Measurements from ENCODE around the gene NVL. TPM values are rescaled to one million over a fixed set of nuclear protein-coding genes. Genes with fewer than 3 reads are reported as not detected.

The NVL gene
- total and polyA plus RNA-seq, 10 of the 15 experiments (the other 5 are each of a cell fraction or from before 2014, with no cell fraction given), result 20.3 to 49.6 (median 35.2) TPM

DNA sequence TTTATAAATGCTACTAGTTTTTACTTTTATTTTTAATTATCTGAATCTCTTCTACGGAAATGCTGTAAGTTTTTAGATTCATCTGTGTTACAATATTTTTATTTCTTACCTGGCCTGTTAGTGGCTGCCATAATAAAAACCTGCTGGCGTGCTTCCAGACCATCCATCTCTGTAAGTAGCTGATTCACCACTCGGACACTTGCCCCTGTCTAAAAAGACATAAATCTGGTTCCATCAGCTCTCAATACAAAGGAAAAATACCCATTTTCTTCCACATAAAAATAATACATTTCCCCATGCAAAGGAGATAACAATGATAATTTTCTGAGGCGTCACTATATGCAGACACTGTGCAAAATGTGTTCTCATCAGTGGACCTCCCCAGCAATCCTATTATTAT lies 62.0 kb downstream of the NVL start:
- Histone ChIP-seq H3K4me2 (ENCODE audit: control insufficient read depth, insufficient read depth) (no peak overlapping the region), H3K27me3 (replicated peaks in 1 of 2; ENCODE audit: control insufficient read depth in 2 of 2, insufficient read depth in 2 of 2, low read length in 1 of 2) (no peaks in the 10 kb centered on the region), H4K20me1 (ENCODE audit: control insufficient read depth, insufficient read depth) (no peaks in the 10 kb centered on the region), H3K4me3 (no peak overlapping the region), H3K4me1 (ENCODE audit: control insufficient read depth, insufficient read depth, low read length) (peaks cover 21% of the 10 kb centered on the region), H3K79me2 (ENCODE audit: control insufficient read depth, insufficient read depth, low read length) (no peaks in the 10 kb centered on the region), H3K27ac (ENCODE audit: control insufficient read depth, insufficient read depth) (no peak overlapping the region), H3K9me3 (replicated peaks; ENCODE audit: control insufficient read depth, insufficient read depth, low read length) (no peaks in the 10 kb centered on the region), H2AFZ (ENCODE audit: control insufficient read depth, low read depth, low read length) (no peak overlapping the region), H3K9ac (ENCODE audit: control insufficient read depth, insufficient read depth, low read length) (no peak overlapping the region), H3K36me3 (ENCODE audit: control insufficient read depth in 2 of 2, insufficient read depth in 2 of 2, low read length in 1 of 2) (peaks cover 0 to 8% of the 10 kb centered on the region in 2 experiments; a peak in 1 of 4 replicates)
- ChIA-PET RAD21 (ENCODE audit: unreplicated experiment) (no interaction called here), POLR2A (no interaction called here), SMC1A (ENCODE audit: uncharacterized antibody, unreplicated experiment) (interaction anchor here (1.0 to 1.3 kb wide), 3 partner anchors 43 to 152 kb away, joined by 3 to 4 read pairs (median 3); no protein-coding TSS in a partner anchor), CTCF (interaction anchor here (0.6 to 1.4 kb wide), 5 partner anchors 8 to 161 kb away, joined by 3 to 5 read pairs (median 3); no protein-coding TSS in a partner anchor)
- in situ Hi-C loops (cut with MboI) (no loop called here), intact Hi-C loops (cut with micrococcal nuclease; ENCODE audit: unreplicated experiment) (no loop called here)
- FAIRE-seq (no peak), DNase-seq (ENCODE audit: low read depth, low spot score) (no peak), ATAC-seq (no peak)
- no TSS peak for BruUV-seq (replicated peaks)
- 99% methylated on average over 4 of the region's 4 CpGs for WGBS (ENCODE audit: insufficient coverage, insufficient replicate concordance, low lambda C conversion rate, missing lambda C conversion rate)
- TF ChIP-seq MTA3 (IDR thresholded peaks at IDR 0.05; ENCODE audit: borderline replicate concordance, low read length), result no peak
- TF ChIP-seq RELA (IDR thresholded peaks at IDR 0.05; ENCODE audit: borderline replicate concordance, partially characterized antibody), result no peak
- no peak for TF ChIP-seq FOXK2 (IDR thresholded peaks at IDR 0.05)
- TF ChIP-seq ZBTB11 (CRISPR knock-in tag; IDR thresholded peaks at IDR 0.05), result no peak
- TF ChIP-seq RAD51 (IDR thresholded peaks at IDR 0.05), result no peak
- no peak for TF ChIP-seq IRF5 (IDR thresholded peaks at IDR 0.05; ENCODE audit: borderline replicate concordance)
- no peak for TF ChIP-seq E2F4 (IDR thresholded peaks at IDR 0.05; ENCODE audit: low read depth, low read length)
- TF ChIP-seq SREBF2 (IDR thresholded peaks at IDR 0.05; ENCODE audit: low read length), result no peak
- TF ChIP-seq POU2F2 (IDR thresholded peaks at IDR 0.05; ENCODE audit: borderline replicate concordance, low read depth, low read length), result no peak
- TF ChIP-seq, protein P1, sequence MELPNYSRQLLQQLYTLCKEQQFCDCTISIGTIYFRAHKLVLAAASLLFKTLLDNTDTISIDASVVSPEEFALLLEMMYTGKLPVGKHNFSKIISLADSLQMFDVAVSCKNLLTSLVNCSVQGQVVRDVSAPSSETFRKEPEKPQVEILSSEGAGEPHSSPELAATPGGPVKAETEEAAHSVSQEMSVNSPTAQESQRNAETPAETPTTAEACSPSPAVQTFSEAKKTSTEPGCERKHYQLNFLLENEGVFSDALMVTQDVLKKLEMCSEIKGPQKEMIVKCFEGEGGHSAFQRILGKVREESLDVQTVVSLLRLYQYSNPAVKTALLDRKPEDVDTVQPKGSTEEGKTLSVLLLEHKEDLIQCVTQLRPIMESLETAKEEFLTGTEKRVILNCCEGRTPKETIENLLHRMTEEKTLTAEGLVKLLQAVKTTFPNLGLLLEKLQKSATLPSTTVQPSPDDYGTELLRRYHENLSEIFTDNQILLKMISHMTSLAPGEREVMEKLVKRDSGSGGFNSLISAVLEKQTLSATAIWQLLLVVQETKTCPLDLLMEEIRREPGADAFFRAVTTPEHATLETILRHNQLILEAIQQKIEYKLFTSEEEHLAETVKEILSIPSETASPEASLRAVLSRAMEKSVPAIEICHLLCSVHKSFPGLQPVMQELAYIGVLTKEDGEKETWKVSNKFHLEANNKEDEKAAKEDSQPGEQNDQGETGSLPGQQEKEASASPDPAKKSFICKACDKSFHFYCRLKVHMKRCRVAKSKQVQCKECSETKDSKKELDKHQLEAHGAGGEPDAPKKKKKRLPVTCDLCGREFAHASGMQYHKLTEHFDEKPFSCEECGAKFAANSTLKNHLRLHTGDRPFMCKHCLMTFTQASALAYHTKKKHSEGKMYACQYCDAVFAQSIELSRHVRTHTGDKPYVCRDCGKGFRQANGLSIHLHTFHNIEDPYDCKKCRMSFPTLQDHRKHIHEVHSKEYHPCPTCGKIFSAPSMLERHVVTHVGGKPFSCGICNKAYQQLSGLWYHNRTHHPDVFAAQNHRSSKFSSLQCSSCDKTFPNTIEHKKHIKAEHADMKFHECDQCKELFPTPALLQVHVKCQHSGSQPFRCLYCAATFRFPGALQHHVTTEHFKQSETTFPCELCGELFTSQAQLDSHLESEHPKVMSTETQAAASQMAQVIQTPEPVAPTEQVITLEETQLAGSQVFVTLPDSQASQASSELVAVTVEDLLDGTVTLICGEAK (IDR thresholded peaks at IDR 0.05; ENCODE audit: borderline replicate concordance), result no peak
- TF ChIP-seq NKRF (conservative IDR thresholded peaks at IDR 0.05), result no peak
- no peak for TF ChIP-seq TAF1 (IDR thresholded peaks at IDR 0.05; ENCODE audit: borderline replicate concordance, low read depth, low read length)
